NOMO-1 (cell line): ENCODE results near the gene MAGEA1.
"Not testable (repeated sequence)": the region's sequence is repeated elsewhere in the genome, so short reads cannot be mapped to it uniquely, and the experiment has no call there.

Source experiments
- DNase-seq, 2 experiments: peaks; one replicate each; lab custom pipeline; 2025; ENCODE audit not compliant: unreplicated experiment in 2 of 2; lab: John Stamatoyannopoulos, UW

Gene MAGEA1

GRCh38 chrX:153179131-153179530, at the start of gene MAGEA1:
Gene MAGEA1, plus strand, starts transcription at chrX:153179284. Its CDS starts 3,106 bp downstream, at chrX:153182390.
- no peak for DNase-seq

- DNase-seq = not testable (repeated sequence)
Measured at GRCh38 chrX:153132924-153133323, 46.2 kb upstream of the MAGEA1 start.

- DNase-seq = not testable (repeated sequence)
Measured at GRCh38 chrX:153139074-153139473, 40.0 kb upstream of the MAGEA1 start.

- DNase-seq = not testable (repeated sequence)
Measured at GRCh38 chrX:153146288-153146687, 32.8 kb upstream of the MAGEA1 start.

- DNase-seq = no peak
Measured at GRCh38 chrX:153153516-153153915, 25.6 kb upstream of the MAGEA1 start.

GRCh38 chrX:153157450-153157849, 21.6 kb upstream of the MAGEA1 start:
- DNase-seq = no peak

GRCh38 chrX:153158319-153158718, 20.8 kb upstream of the MAGEA1 start:
- no peak for DNase-seq

- DNase-seq = no peak
Measured at GRCh38 chrX:153161952-153162351, 17.1 kb upstream of the MAGEA1 start.

GRCh38 chrX:153164733-153165132, 14.4 kb upstream of the MAGEA1 start:
- DNase-seq = no peak

- not testable (repeated sequence) for DNase-seq
Measured at GRCh38 chrX:153168423-153168822, 10.7 kb upstream of the MAGEA1 start.

- DNase-seq = no peak
Measured at GRCh38 chrX:153181822-153182221, 2.7 kb downstream of the MAGEA1 start.

GRCh38 chrX:153184787-153185186, 5.7 kb downstream of the MAGEA1 start:
- DNase-seq = no peak

- no peak for DNase-seq
Measured at GRCh38 chrX:153190381-153190780, 11.3 kb downstream of the MAGEA1 start.

GRCh38 chrX:153200462-153200861, 21.4 kb downstream of the MAGEA1 start:
- DNase-seq = no peak

- no peak for DNase-seq
Measured at GRCh38 chrX:153206425-153207046, 27.5 kb downstream of the MAGEA1 start.

- no peak for DNase-seq
Measured at GRCh38 chrX:153209347-153209746, 30.3 kb downstream of the MAGEA1 start.

GRCh38 chrX:153214934-153215333, 35.9 kb downstream of the MAGEA1 start:
- DNase-seq = peak in 1 of 2 experiments; percentile 6

- no peak for DNase-seq
Measured at GRCh38 chrX:153216926-153217325, 37.8 kb downstream of the MAGEA1 start.

GRCh38 chrX:153225438-153226098, 46.5 kb downstream of the MAGEA1 start:
- DNase-seq = no peak

GRCh38 chrX:153226344-153227185, 47.5 kb downstream of the MAGEA1 start:
- peak; percentile 23 to 60 for DNase-seq
